ENCODE measurements around the gene WDTC1. TPM values are rescaled to one million over a fixed set of nuclear protein-coding genes. Genes with fewer than 3 reads are reported as not detected.

Gene WDTC1
- total RNA-seq, 1 experiment from 2014 or later = 23.7 TPM

GRCh38 chr1:27301052-27301422 is 66.6 kb downstream of the WDTC1 start:
- Histone ChIP-seq H3K4me3 (ENCODE audit: low read length) (no peak overlapping the region), H3K36me3 (ENCODE audit: low read depth, low read length) (peaks cover 8% of the 10 kb centered on the region; the same call in 1 of the 2 replicates), H3K9me2 (replicated peaks; ENCODE audit: low read length) (no peaks in the 10 kb centered on the region), H3K27me3 (ENCODE audit: low read length) (no peaks in the 10 kb centered on the region), H2AFZ (ENCODE audit: low read length) (no peak overlapping the region), H3K27ac (ENCODE audit: low read length) (no peak overlapping the region), H3K79me2 (ENCODE audit: low read length) (no peaks in the 10 kb centered on the region), H3F3A (ENCODE audit: low read length, unreplicated experiment) (no peaks in the 10 kb centered on the region), H3K4me1 (ENCODE audit: insufficient read depth, low read length) (peaks cover 21% of the 10 kb centered on the region), H3K4me2 (ENCODE audit: low read length) (no peak overlapping the region), H4K20me1 (ENCODE audit: low read length) (no peaks in the 10 kb centered on the region), H3K9ac (ENCODE audit: low read length) (no peak overlapping the region), H3K9me3 (ENCODE audit: low read length) (no peaks in the 10 kb centered on the region)
- intact Hi-C loops (cut with micrococcal nuclease) = loop anchor here (1.0 to 10.0 kb wide), 3 partner anchors 41 to 304 kb away; partner anchors contain the start of genes AHDC1 and SYTL1
- ATAC-seq = no peak
- ChIA-PET POLR2A (ENCODE audit: unreplicated experiment) (no interaction called here), CTCF (interaction anchor here (1.1 to 2.4 kb wide), 2 partner anchors 65 to 91 kb away, joined by 5 to 11 read pairs; partner anchors contain the start of gene MAP3K6)
- no peak for DNase-seq
- no TSS peak for BruUV-seq (replicated peaks)
- TF ChIP-seq EZH2phosphoT487 (IDR thresholded peaks at IDR 0.05; ENCODE audit: borderline replicate concordance, low read length) = no peak
- TF ChIP-seq EZH2 (IDR thresholded peaks at IDR 0.05; ENCODE audit: low read length, unreplicated experiment) = no peak
- no peak for TF ChIP-seq CTCF (conservative IDR thresholded peaks at IDR 0.05; ENCODE audit: low read depth, low read length)

GRCh38 chr1:27301582-27302199 is 67.3 kb downstream of the WDTC1 start:
- Histone ChIP-seq H2AFZ (ENCODE audit: low read length) (no peak overlapping the region), H3K9ac (ENCODE audit: low read length) (no peak overlapping the region), H3K4me1 (ENCODE audit: insufficient read depth, low read length) (peaks cover 21% of the 10 kb centered on the region), H3K9me3 (ENCODE audit: low read length) (no peaks in the 10 kb centered on the region), H4K20me1 (ENCODE audit: low read length) (no peaks in the 10 kb centered on the region), H3F3A (ENCODE audit: low read length, unreplicated experiment) (no peaks in the 10 kb centered on the region), H3K9me2 (replicated peaks; ENCODE audit: low read length) (no peaks in the 10 kb centered on the region), H3K79me2 (ENCODE audit: low read length) (no peaks in the 10 kb centered on the region), H3K4me2 (ENCODE audit: low read length) (no peak overlapping the region), H3K4me3 (ENCODE audit: low read length) (no peak overlapping the region), H3K27me3 (ENCODE audit: low read length) (no peaks in the 10 kb centered on the region), H3K36me3 (ENCODE audit: low read depth, low read length) (0 out of 2 replicates have a peak, but pooled peaks cover 4% of the 10 kb centered on the region), H3K27ac (ENCODE audit: low read length) (no peak overlapping the region)
- ChIA-PET POLR2A (ENCODE audit: unreplicated experiment) (interaction anchor here (0.5 kb wide), 1 partner anchor 443 kb away, joined by 4 read pairs; no protein-coding TSS in a partner anchor), CTCF (no interaction called here)
- BruUV-seq (replicated peaks) = no TSS peak
- DNase-seq (no peak), ATAC-seq (no peak)
- intact Hi-C loops (cut with micrococcal nuclease) = loop anchor here (1.0 to 10.0 kb wide), 3 partner anchors 41 to 303 kb away; partner anchors contain the start of genes AHDC1 and SYTL1
- TF ChIP-seq CTCF (conservative IDR thresholded peaks at IDR 0.05; ENCODE audit: low read depth, low read length) (no peak), EZH2 (IDR thresholded peaks at IDR 0.05; ENCODE audit: low read length, unreplicated experiment) (no peak), EZH2phosphoT487 (IDR thresholded peaks at IDR 0.05; ENCODE audit: borderline replicate concordance, low read length) (no peak)

GRCh38 chr1:27302612-27303011 is 68.2 kb downstream of the WDTC1 start:
- Histone ChIP-seq H3K27ac (ENCODE audit: low read length) (no peak overlapping the region), H3K4me1 (ENCODE audit: insufficient read depth, low read length) (peaks cover 21% of the 10 kb centered on the region), H3K9me2 (replicated peaks; ENCODE audit: low read length) (no peaks in the 10 kb centered on the region), H4K20me1 (ENCODE audit: low read length) (no peaks in the 10 kb centered on the region), H3K27me3 (ENCODE audit: low read length) (no peaks in the 10 kb centered on the region), H3F3A (ENCODE audit: low read length, unreplicated experiment) (no peaks in the 10 kb centered on the region), H3K79me2 (ENCODE audit: low read length) (no peaks in the 10 kb centered on the region), H3K4me3 (ENCODE audit: low read length) (no peak overlapping the region), H2AFZ (ENCODE audit: low read length) (no peak overlapping the region), H3K9ac (ENCODE audit: low read length) (no peak overlapping the region), H3K36me3 (ENCODE audit: low read depth, low read length) (0 out of 2 replicates have a peak, but pooled peaks cover 4% of the 10 kb centered on the region), H3K4me2 (ENCODE audit: low read length) (no peak overlapping the region), H3K9me3 (ENCODE audit: low read length) (no peaks in the 10 kb centered on the region)
- TF ChIP-seq EZH2 (IDR thresholded peaks at IDR 0.05; ENCODE audit: low read length, unreplicated experiment) (no peak), EZH2phosphoT487 (IDR thresholded peaks at IDR 0.05; ENCODE audit: borderline replicate concordance, low read length) (no peak), CTCF (conservative IDR thresholded peaks at IDR 0.05; ENCODE audit: low read depth, low read length) (no peak)
- no peak for DNase-seq
- no peak for ATAC-seq
- ChIA-PET POLR2A (ENCODE audit: unreplicated experiment) (no interaction called here), CTCF (no interaction called here)
- no TSS peak for BruUV-seq (replicated peaks)
- intact Hi-C loops (cut with micrococcal nuclease) = loop anchor here (5.0 to 10.0 kb wide), 2 partner anchors 40 to 302 kb away; partner anchors contain the start of genes AHDC1 and SYTL1
